BE2C (cell line): ENCODE results near the gene ZNF350.
"Not testable (repeated sequence)": the region's sequence is repeated elsewhere in the genome, so short reads cannot be mapped to it uniquely, and the experiment has no call there.

Experiments
- DNase-seq: peaks from one replicate; pipeline ENCODE4 v3.0.0-alpha.2; 2020
- H3K27me3 ChIP-seq: fragments of 250-450 bp; sonication (Bioruptor Pico); 2 replicates; pipeline ENCODE4 v1.5.1; 2020; ENCODE audit warnings: mild to moderate bottlenecking
- H3K36me3 ChIP-seq: fragments of 250-450 bp; sonication (Bioruptor Pico); 2 replicates; pipeline ENCODE4 v1.5.1; 2020; ENCODE audit warnings: mild to moderate bottlenecking
- H3K4me1 ChIP-seq: fragments of 250-450 bp; sonication (Bioruptor Pico); 2 replicates; pipeline ENCODE4 v1.5.1; 2020
- H3K4me3 ChIP-seq: 2 replicates; pipeline ENCODE4 v1.5.1; 2011; ENCODE audit warnings: low read depth, low read length
- H3K9me3 ChIP-seq: fragments of 250-450 bp; sonication (Bioruptor Pico); 2 replicates; pipeline ENCODE4 v1.5.1; 2020
- TF ChIP-seq, protein P1 (sequence below): IDR thresholded peaks from 2 replicates; pipeline ENCODE4 v1.5.1; 2012; ENCODE audit warnings: mild to moderate bottlenecking, low read depth, low read length

Gene ZNF350

DNA sequence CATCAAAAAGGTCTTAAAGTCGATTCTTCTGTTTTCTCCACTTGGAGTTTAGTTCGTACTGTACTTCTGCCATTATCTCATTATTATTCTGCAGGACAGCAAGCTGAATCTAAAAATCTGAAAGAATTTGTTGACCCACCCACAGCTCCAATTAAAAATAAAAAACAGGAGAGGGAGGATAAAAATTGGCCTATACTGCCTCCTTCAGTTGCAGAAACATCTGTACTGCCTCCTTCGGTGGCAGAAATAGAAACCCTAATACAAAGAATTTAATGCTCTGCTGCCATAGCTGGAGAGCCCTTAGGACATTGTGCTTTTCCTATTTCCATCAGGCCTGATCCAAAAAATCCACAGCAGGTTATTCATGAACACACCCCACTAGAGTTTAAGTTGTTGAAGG lies 9.8 kb downstream of the ZNF350 start:
- no peaks in the 10 kb centered on the region for H3K4me1 ChIP-seq
- no peaks in the 10 kb centered on the region for H3K27me3 ChIP-seq
- H3K4me3 ChIP-seq, result no peak overlapping the region
- TF ChIP-seq, protein P1, sequence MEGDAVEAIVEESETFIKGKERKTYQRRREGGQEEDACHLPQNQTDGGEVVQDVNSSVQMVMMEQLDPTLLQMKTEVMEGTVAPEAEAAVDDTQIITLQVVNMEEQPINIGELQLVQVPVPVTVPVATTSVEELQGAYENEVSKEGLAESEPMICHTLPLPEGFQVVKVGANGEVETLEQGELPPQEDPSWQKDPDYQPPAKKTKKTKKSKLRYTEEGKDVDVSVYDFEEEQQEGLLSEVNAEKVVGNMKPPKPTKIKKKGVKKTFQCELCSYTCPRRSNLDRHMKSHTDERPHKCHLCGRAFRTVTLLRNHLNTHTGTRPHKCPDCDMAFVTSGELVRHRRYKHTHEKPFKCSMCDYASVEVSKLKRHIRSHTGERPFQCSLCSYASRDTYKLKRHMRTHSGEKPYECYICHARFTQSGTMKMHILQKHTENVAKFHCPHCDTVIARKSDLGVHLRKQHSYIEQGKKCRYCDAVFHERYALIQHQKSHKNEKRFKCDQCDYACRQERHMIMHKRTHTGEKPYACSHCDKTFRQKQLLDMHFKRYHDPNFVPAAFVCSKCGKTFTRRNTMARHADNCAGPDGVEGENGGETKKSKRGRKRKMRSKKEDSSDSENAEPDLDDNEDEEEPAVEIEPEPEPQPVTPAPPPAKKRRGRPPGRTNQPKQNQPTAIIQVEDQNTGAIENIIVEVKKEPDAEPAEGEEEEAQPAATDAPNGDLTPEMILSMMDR, result no peak
- peaks cover 3% of the 10 kb centered on the region; the same call in 1 of the 2 replicates for H3K9me3 ChIP-seq
- DNase-seq, result no peak
- H3K36me3 ChIP-seq, result peaks cover 12% of the 10 kb centered on the region

DNA sequence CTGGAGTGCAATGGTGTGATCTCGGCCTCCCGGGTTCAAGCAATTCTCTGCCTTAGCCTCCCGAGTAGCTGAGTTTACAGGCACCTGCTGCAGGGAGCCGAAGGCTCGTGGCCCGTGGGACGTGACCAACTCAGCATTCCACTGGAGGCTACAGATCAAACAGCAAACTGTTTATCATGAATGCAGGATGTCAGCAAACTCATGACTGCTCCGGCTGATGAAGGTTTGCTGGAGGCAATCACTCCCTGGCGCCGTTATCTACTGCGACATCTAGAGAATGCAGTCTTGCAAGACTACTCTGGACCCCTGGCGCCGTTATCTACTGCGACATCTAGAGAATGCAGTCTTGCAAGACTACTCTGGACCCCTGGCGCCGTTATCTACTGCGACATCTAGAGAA lies 10.9 kb downstream of the ZNF350 start:
- not testable (repeated sequence) for H3K9me3 ChIP-seq, H3K27me3 ChIP-seq, H3K4me3 ChIP-seq, DNase-seq, H3K4me1 ChIP-seq
- H3K36me3 ChIP-seq, result peaks cover 18% of the 10 kb centered on the region

DNA sequence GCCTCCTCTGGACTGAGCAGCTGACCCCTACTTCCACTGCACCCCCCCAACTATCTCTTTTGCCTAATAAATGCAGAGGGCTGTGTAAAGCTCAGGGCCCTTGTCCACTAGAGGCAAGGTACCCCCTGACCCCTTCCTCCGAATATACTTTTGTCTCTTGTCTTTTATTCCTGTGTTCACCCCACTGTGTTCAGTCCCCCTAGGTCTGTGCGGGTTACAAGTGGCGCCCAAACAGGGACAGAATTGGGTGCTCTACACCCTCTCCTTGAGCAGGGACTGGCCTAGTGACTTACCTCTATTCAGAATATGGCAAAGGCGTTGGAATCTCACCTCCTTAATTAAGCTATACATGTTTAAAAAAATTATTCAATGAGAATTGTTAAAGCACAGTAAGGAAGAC lies 15.0 kb downstream of the ZNF350 start:
- Histone ChIP-seq H3K36me3 (peaks cover 34% of the 10 kb centered on the region), H3K4me1 (no peaks in the 10 kb centered on the region), H3K4me3 (no peak overlapping the region), H3K27me3 (no peaks in the 10 kb centered on the region), H3K9me3 (peaks cover 3% of the 10 kb centered on the region; the same call in 1 of the 2 replicates)
- TF ChIP-seq, protein P1, result no peak
- no peak for DNase-seq

DNA sequence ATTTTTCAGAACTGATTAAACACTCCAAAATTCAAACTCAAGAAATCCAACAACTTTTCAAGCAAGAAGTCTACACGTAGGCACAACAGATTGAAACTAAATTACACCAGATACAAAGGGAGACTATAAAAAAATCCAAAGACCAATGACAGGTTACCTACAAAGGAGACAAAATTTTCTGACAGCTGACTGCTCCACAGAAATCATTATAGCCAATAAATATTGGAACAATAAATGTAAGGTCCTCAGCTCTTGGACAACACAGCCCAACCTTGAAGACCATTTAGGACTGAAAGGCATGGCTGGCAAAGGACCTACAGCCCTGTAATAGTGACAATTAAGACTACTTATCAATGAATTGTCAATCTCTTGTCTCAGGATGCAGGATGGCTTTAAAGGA lies 15.9 kb downstream of the ZNF350 start:
- no peak overlapping the region for H3K4me3 ChIP-seq
- H3K27me3 ChIP-seq, result no peaks in the 10 kb centered on the region
- DNase-seq, result no peak
- H3K4me1 ChIP-seq, result no peaks in the 10 kb centered on the region
- H3K9me3 ChIP-seq, result peaks cover 3% of the 10 kb centered on the region; the same call in 1 of the 2 replicates
- TF ChIP-seq, protein P1, result no peak
- peaks cover 37% of the 10 kb centered on the region for H3K36me3 ChIP-seq

DNA sequence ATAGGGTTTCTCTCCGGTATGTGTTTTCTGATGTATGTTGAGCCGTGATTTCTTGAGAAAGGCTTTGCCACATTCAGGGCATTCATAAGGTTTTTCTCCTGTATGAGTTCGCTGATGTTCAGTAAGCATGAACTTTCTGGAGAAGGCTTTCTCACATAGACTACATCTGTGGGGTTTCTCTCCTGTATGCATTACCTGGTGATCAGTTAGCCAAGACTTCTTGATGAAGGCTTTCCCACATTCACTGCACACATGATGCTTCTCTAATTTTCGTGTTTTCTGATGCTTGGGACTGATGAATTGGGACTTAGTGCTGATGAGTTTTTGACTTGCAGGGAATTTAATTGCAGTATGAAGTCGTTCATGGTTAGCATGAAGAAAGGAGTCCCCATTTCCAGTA lies 21.1 kb downstream of the ZNF350 start:
- Histone ChIP-seq H3K4me3 (no peak overlapping the region), H3K27me3 (no peaks in the 10 kb centered on the region), H3K9me3 (no peaks in the 10 kb centered on the region), H3K4me1 (no peaks in the 10 kb centered on the region), H3K36me3 (peaks cover 28% of the 10 kb centered on the region)
- DNase-seq, result no peak
- TF ChIP-seq, protein P1, result no peak

DNA sequence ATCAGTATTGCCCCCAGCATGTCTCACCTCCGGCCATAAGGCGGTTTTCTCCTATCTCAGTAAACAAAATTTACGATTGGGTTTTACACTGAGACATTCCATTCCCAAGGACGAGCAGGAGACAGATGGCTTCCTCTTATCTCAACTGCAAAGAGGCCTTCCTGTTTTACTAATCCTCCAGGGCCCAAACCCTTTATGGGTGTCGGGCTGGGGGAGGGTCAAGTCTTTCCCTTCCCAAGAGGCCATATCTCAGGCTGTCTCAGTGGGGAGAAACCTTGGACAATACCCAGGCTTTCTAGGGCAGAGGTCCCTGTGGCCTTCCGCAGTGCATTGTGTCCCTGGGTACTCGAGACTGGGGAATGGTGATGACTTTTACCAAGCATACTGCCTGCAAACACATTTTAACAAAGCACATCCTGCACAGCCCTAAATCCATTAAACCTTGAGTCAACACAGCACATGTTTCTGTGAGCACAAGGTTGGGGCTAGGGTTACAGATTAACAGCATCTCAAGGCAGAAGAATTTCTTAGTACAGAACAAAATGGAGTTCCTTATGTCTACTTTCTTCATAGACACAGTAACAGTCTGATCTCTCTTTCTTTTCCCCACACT lies 25.9 kb downstream of the ZNF350 start:
- not testable (repeated sequence) for H3K4me1 ChIP-seq, H3K36me3 ChIP-seq, H3K27me3 ChIP-seq, H3K9me3 ChIP-seq, H3K4me3 ChIP-seq
- DNase-seq, result peak; percentile 10

DNA sequence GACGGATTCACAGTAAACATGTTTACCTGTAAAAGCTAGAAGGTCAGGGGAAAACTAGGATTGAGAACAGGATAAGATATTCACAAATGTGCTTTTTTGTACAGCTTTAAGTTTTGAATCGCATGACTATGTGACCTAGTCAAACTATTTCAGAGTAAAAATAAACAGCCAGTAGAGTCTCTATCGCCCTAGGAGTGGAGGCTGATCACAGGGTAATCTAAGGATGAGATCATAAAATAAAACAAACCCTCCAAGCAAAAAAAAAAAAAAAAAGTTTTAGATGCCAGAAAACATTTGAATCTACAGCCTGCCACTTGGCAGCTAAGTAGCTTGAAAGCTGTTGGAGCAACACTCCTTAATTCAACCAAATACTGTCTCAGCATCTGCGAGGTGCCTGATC lies 26.8 kb downstream of the ZNF350 start:
- no peaks in the 10 kb centered on the region for H3K4me1 ChIP-seq
- no peak for DNase-seq
- TF ChIP-seq, protein P1, result no peak
- no peaks in the 10 kb centered on the region for H3K27me3 ChIP-seq
- H3K9me3 ChIP-seq, result no peaks in the 10 kb centered on the region
- H3K4me3 ChIP-seq, result no peak overlapping the region
- peaks cover 3% of the 10 kb centered on the region for H3K36me3 ChIP-seq

DNA sequence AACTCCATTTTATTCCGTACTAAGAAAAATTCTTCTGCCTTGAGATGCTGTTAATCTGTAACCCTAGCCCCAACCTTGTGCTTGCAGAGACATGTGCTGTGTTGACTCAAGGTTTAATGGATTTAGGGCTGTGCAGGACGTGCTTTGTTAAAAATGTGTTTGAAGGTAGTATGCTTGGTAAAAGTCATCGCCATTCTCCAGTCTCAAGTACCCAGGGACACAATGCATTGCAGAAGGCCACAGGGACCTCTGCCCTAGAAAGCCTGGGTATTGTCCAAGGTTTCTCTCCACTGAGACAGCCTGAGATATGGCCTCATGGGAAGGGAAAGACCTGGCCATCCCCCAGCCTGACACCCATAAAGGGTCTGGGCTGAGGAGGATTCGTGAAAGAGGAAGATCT lies 28.8 kb downstream of the ZNF350 start:
- not testable (repeated sequence) for H3K4me1 ChIP-seq, H3K4me3 ChIP-seq, DNase-seq, H3K27me3 ChIP-seq, H3K9me3 ChIP-seq, H3K36me3 ChIP-seq
